Gastrocnemius medialis (tissue), 4 donors: ENCODE results near the gene KLHL25. TPM values are rescaled to one million over a fixed set of nuclear protein-coding genes. Genes with fewer than 3 reads are reported as not detected.

Experiments
- ATAC-seq, 2 donors: fragments of 150-250 bp; one replicate each; pipeline ENCODE4 v1.9.1; 2016
- DNase-seq, 2 donors: peaks; one replicate each; pipeline ENCODE4 v3.0.0-alpha.2; 2019
- H3K27ac ChIP-seq, 4 donors: fragments of 200-600 bp; sonication (generic); 1 replicate in 1 of 4; 2 replicates in 3 of 4; pipeline ENCODE4 v1.5.1; 2016 to 2018; ENCODE audit warnings: mild to moderate bottlenecking in 2 of 4, moderate library complexity in 1 of 4
- H3K27me3 ChIP-seq, 3 donors: fragments of 200-600 bp; sonication (generic) in 2 of 3; 1 replicate in 1 of 3; 2 replicates in 2 of 3; pipeline versions ENCODE4 v1.5.1 to v1.6.0; 2016 to 2019; ENCODE audit warnings: mild to moderate bottlenecking in 1 of 3, moderate library complexity in 1 of 3
- H3K36me3 ChIP-seq, 2 donors: fragments of 200-600 bp; sonication (generic) in 1 of 2; one replicate each; pipeline ENCODE4 v1.5.1; 2017 to 2018
- H3K4me1 ChIP-seq, 2 donors: fragments of 200-600 bp; sonication (generic) in 1 of 2; one replicate each; pipeline ENCODE4 v1.5.1; 2016 to 2017; ENCODE audit warnings: mild to moderate bottlenecking in 2 of 2
- H3K4me3 ChIP-seq, 4 donors: fragments of 200-600 bp; sonication (generic) in 3 of 4; 1 replicate in 1 of 4; 2 replicates in 3 of 4; pipeline ENCODE4 v1.5.1; 2016 to 2019; ENCODE audit warnings: mild to moderate bottlenecking in 2 of 4
- H3K9me3 ChIP-seq, 3 donors: fragments of 200-600 bp; sonication (generic) in 2 of 3; 1 replicate in 1 of 3; 2 replicates in 2 of 3; pipeline ENCODE4 v1.5.1; 2016 to 2019
- CTCF ChIP-seq, 5 experiments: fragments of 450-650 bp in 3 of 5; fragments of 200-600 bp in 2 of 5; sonication (generic) in 2 of 5; IDR thresholded peaks in 4 of 5; conservative IDR thresholded peaks in 1 of 5; 1 replicate in 4 of 5; 2 replicates in 1 of 5; pipeline ENCODE4 v1.5.1; 2016 to 2019; ENCODE audit warnings: antibody characterized with exemption in 5 of 5, mild to moderate bottlenecking in 3 of 5, moderate library complexity in 3 of 5
- POLR2A ChIP-seq, 2 donors: fragments of 450-650 bp; IDR thresholded peaks; one replicate each; pipeline ENCODE4 v1.6.1; 2017; ENCODE audit warnings: antibody characterized with exemption in 2 of 2, mild to moderate bottlenecking in 2 of 2, moderate library complexity in 2 of 2
- in situ Hi-C, 4 donors: fragments of 200-750 bp; cut with MboI; loops; one replicate each; pipeline versions ENCODE4 v1.15.0 to v1.8.0; 2017; ENCODE audit warnings: low sequenced_read_pairs in 4 of 4
- intact Hi-C: fragments of 100-400 bp; cut with DNase I; formaldehyde crosslinking; loops from one replicate; pipeline ENCODE4 v1.15.1; 2023; ENCODE audit warnings: low total_unique reads
- total RNA-seq, 4 donors: library from RNA; depleted of rRNA; stranded (reverse); fragments of >200 nt; gene quantifications; one replicate each; pipeline versions ENCODE4 v1.1.0 to v1.2.3, GENCODE V29; 2016

KLHL25 gene
- total RNA-seq, 4 donors from 2014 or later, result 4.8 to 7.0 (median 6.8) TPM

GRCh38 chr15:85730001-85730820 lies 64.5 kb downstream of the KLHL25 start:
- no peak overlapping the region for H3K4me3 ChIP-seq
- H3K27ac ChIP-seq, result peak overlapping the region; percentile 53 to 82 (median 63)
- H3K36me3 ChIP-seq, result peaks cover 3 to 80% of the 10 kb centered on the region in 2 donors
- no peak for DNase-seq
- intact Hi-C loops, result loop anchor here (1.0 to 5.0 kb wide), 5 partner anchors 15 to 111 kb away; partner anchors contain the start of gene KLHL25
- peak; percentile 45 to 65 for ATAC-seq
- TF ChIP-seq CTCF (IDR thresholded peaks at IDR 0.05 in 4 of 5, conservative IDR thresholded peaks at IDR 0.05 in 1 of 5) (peak; percentile 73 to 82 (median 76)), POLR2A (IDR thresholded peaks at IDR 0.05) (no peak)
- in situ Hi-C loops, result loop anchor here in 2 of 4 donors (5.0 to 10.0 kb wide), 2 partner anchors 105 to 107 kb away; no protein-coding TSS in a partner anchor
- H3K27me3 ChIP-seq, result no peaks in the 10 kb centered on the region
- peaks cover 0 to 11% (median 2%) of the 10 kb centered on the region in 3 donors for H3K9me3 ChIP-seq
- peaks cover 4 to 9% of the 10 kb centered on the region in 2 donors for H3K4me1 ChIP-seq

- H3K27ac ChIP-seq, result peak overlapping the region; percentile 59 to 82 (median 72)
- H3K27me3 ChIP-seq, result no peaks in the 10 kb centered on the region
- in situ Hi-C loops (loop anchor here in 1 of 4 donors (5.0 kb wide), 1 partner anchor 110 kb away; no protein-coding TSS in a partner anchor), intact Hi-C loops (loop anchor here (10.0 kb wide), 1 partner anchor 392 kb away; no protein-coding TSS in a partner anchor)
- no peak overlapping the region for H3K4me3 ChIP-seq
- H3K36me3 ChIP-seq, result peaks cover 0 to 72% of the 10 kb centered on the region in 2 donors
- ATAC-seq (peak; percentile 34 to 37), DNase-seq (peak in 1 of 2 donors; percentile 58)
- TF ChIP-seq CTCF (IDR thresholded peaks at IDR 0.05 in 4 of 5, conservative IDR thresholded peaks at IDR 0.05 in 1 of 5), result no peak
- TF ChIP-seq POLR2A (IDR thresholded peaks at IDR 0.05), result no peak
- H3K4me1 ChIP-seq, result peaks cover 17 to 19% of the 10 kb centered on the region in 2 donors
- no peaks in the 10 kb centered on the region for H3K9me3 ChIP-seq
Observed at GRCh38 chr15:85727068-85727467, 67.7 kb downstream of the KLHL25 start.

- H3K4me3 ChIP-seq, result no peak overlapping the region
- H3K4me1 ChIP-seq, result peaks cover 17 to 19% of the 10 kb centered on the region in 2 donors
- H3K27me3 ChIP-seq, result no peaks in the 10 kb centered on the region
- intact Hi-C loops (loop anchor here (10.0 kb wide), 1 partner anchor 392 kb away; no protein-coding TSS in a partner anchor), in situ Hi-C loops (loop anchor here in 1 of 4 donors (5.0 kb wide), 1 partner anchor 111 kb away; no protein-coding TSS in a partner anchor)
- ATAC-seq (peak; percentile 44 to 48), DNase-seq (no peak)
- no peaks in the 10 kb centered on the region for H3K9me3 ChIP-seq
- TF ChIP-seq POLR2A (IDR thresholded peaks at IDR 0.05), result no peak
- no peak for TF ChIP-seq CTCF (IDR thresholded peaks at IDR 0.05 in 4 of 5, conservative IDR thresholded peaks at IDR 0.05 in 1 of 5)
- peaks cover 0 to 72% of the 10 kb centered on the region in 2 donors for H3K36me3 ChIP-seq
- H3K27ac ChIP-seq, result peak overlapping the region; percentile 59 to 82 (median 72)
Observed at GRCh38 chr15:85726454-85726853, 68.3 kb downstream of the KLHL25 start.

GRCh38 chr15:85725564-85725963 lies 69.2 kb downstream of the KLHL25 start:
- no peak overlapping the region for H3K4me3 ChIP-seq
- in situ Hi-C loops, result loop anchor here in 1 of 4 donors (5.0 kb wide), 1 partner anchor 112 kb away; no protein-coding TSS in a partner anchor
- peaks cover 17 to 19% of the 10 kb centered on the region in 2 donors for H3K4me1 ChIP-seq
- ATAC-seq (no peak), DNase-seq (no peak)
- peak overlapping the region; percentile 59 to 82 (median 72) for H3K27ac ChIP-seq
- H3K27me3 ChIP-seq, result no peaks in the 10 kb centered on the region
- no peak for TF ChIP-seq CTCF (IDR thresholded peaks at IDR 0.05 in 4 of 5, conservative IDR thresholded peaks at IDR 0.05 in 1 of 5)
- no peak for TF ChIP-seq POLR2A (IDR thresholded peaks at IDR 0.05)
- no peaks in the 10 kb centered on the region for H3K9me3 ChIP-seq
- intact Hi-C loops, result loop anchor here (10.0 kb wide), 1 partner anchor 391 kb away; no protein-coding TSS in a partner anchor
- peaks cover 0 to 72% of the 10 kb centered on the region in 2 donors for H3K36me3 ChIP-seq
